DND-41 (cell line): Measurements from ENCODE around the gene DLG2.

Source experiments
- CTCF ChIP-seq: IDR thresholded peaks from 2 replicates; pipeline ENCODE4 v1.5.1; 2012; ENCODE audit warnings: borderline replicate concordance, low read length, moderate library complexity, mild to moderate bottlenecking; ENCODE audit not compliant: poor library complexity, severe bottlenecking; ENCODE audit errors: extremely low read depth
- EZH2 ChIP-seq: IDR thresholded peaks from 3 replicates; pipeline ENCODE4 v1.6.1; 2012; ENCODE audit warnings: borderline replicate concordance, low read depth, mild to moderate bottlenecking, moderate library complexity, low read length, inconsistent platforms; ENCODE audit not compliant: severe bottlenecking

- TF ChIP-seq CTCF (no peak), EZH2 (no peak)
These were observed 978.7 kb downstream of the DLG2 start for GRCh38 chr11:84648471-84648870.
